B cell (primary cell): ENCODE data around the gene KCNT2. TPM values are rescaled to one million over a fixed set of nuclear protein-coding genes. Genes with fewer than 3 reads are reported as not detected.

Source experiments
- ATAC-seq: fragments of 200-7000 bp; cut with Tn5 transposase; one replicate; pipeline ENCODE4 v1.10.0; 2021; ENCODE audit warnings: low read depth, mild to moderate bottlenecking, moderate number of reproducible peaks, moderate library complexity
- CTCF ChIA-PET: fragments of 350-600 bp; sonication (Branson Sonifier 250); formaldehyde crosslinking; loops from one replicate; lab custom pipeline; 2021; ENCODE audit warnings: antibody characterized with exemption, inconsistent platforms; lab: Charles Lee
- POLR2A ChIA-PET: fragments of 350-600 bp; sonication (Branson Sonifier 250); formaldehyde crosslinking; loops from one replicate; lab custom pipeline; 2021; ENCODE audit warnings: antibody characterized with exemption; lab: Charles Lee
- DNase-seq: peaks from one replicate; pipeline ENCODE4 v3.0.0; 2013
- H2AFZ ChIP-seq: 2 replicates; pipeline ENCODE4 v1.6.1; 2012; ENCODE audit warnings: mild to moderate bottlenecking, low read depth, low read length; ENCODE audit not compliant: insufficient read depth, poor library complexity, severe bottlenecking
- H3K27ac ChIP-seq, 2 donors: 1 replicate in 1 of 2; 2 replicates in 1 of 2; pipeline ENCODE4 v1.5.1; 2012 to 2013; ENCODE audit warnings: low read length in 2 of 2, mild to moderate bottlenecking in 2 of 2, moderate library complexity in 1 of 2
- H3K27me3 ChIP-seq, 4 experiments: fragments of 200-600 bp in 1 of 4; sonication (generic) in 1 of 4; replicated peaks in 1 of 4; 1 replicate in 2 of 4; 2 replicates in 2 of 4; pipeline versions ENCODE4 v1.6.1 to v1.7.0; 2013 to 2016; ENCODE audit warnings: low read length in 3 of 4, mild to moderate bottlenecking in 2 of 4, mixed read lengths in 1 of 4, moderate library complexity in 1 of 4; ENCODE audit not compliant: insufficient read depth in 4 of 4, control insufficient read depth in 3 of 4; ENCODE audit errors: control extremely low read depth in 1 of 4
- H3K36me3 ChIP-seq, 2 experiments: replicated peaks in 1 of 2; 1 replicate in 1 of 2; 2 replicates in 1 of 2; pipeline versions ENCODE4 v1.6.1 to v1.7.1; 2013; ENCODE audit warnings: low read length in 1 of 2; ENCODE audit not compliant: insufficient read depth in 2 of 2, control insufficient read depth in 1 of 2; ENCODE audit errors: control extremely low read depth in 1 of 2, extremely low read depth in 1 of 2
- H3K4me1 ChIP-seq, 2 donors: fragments of 200-600 bp in 1 of 2; sonication (generic) in 1 of 2; 1 replicate in 1 of 2; 2 replicates in 1 of 2; pipeline versions ENCODE4 v1.5.1 to v1.6.1; 2013 to 2017; ENCODE audit warnings: low read length in 2 of 2; ENCODE audit not compliant: control insufficient read depth in 2 of 2, insufficient read depth in 2 of 2
- H3K4me2 ChIP-seq: replicated peaks from 2 replicates; pipeline ENCODE3; 2012; ENCODE audit warnings: mild to moderate bottlenecking, low read depth, low read length; ENCODE audit not compliant: poor library complexity, severe bottlenecking
- H3K4me3 ChIP-seq, 5 experiments: fragments of 200-600 bp in 1 of 5; sonication (generic) in 1 of 5; 1 replicate in 3 of 5; 2 replicates in 2 of 5; pipeline versions ENCODE4 v1.5.1 to v1.7.0; 2011 to 2016; ENCODE audit warnings: low read length in 4 of 5, mild to moderate bottlenecking in 4 of 5, low read depth in 2 of 5, control low read depth in 1 of 5, moderate library complexity in 1 of 5; ENCODE audit not compliant: insufficient read depth in 1 of 5; ENCODE audit errors: control extremely low read depth in 1 of 5, extremely low read depth in 1 of 5
- H3K79me2 ChIP-seq: fragments of 200-600 bp; sonication (generic); one replicate; pipeline ENCODE4 v1.6.0; 2016; ENCODE audit warnings: low read length; ENCODE audit not compliant: control insufficient read depth, insufficient read depth
- H3K9ac ChIP-seq: fragments of 200-600 bp; sonication (generic); 2 replicates; pipeline ENCODE4 v1.6.1; 2017; ENCODE audit warnings: mild to moderate bottlenecking, low read length, moderate library complexity
- H3K9me3 ChIP-seq, 3 donors: one replicate each; pipeline versions ENCODE4 v1.6.1 to v1.7.1; 2013; ENCODE audit warnings: low read length in 2 of 3; ENCODE audit not compliant: control insufficient read depth in 2 of 3, insufficient read depth in 1 of 3; ENCODE audit errors: control extremely low read depth in 1 of 3
- H4K20me1 ChIP-seq: 2 replicates; pipeline ENCODE4 v1.6.0; 2012; ENCODE audit warnings: mild to moderate bottlenecking, low read length; ENCODE audit not compliant: insufficient read depth, control insufficient read depth, poor library complexity, severe bottlenecking
- H3K27ac Mint-ChIP-seq: one replicate; pipeline ENCODE4 v1.8.0; 2021; ENCODE audit warnings: mixed read lengths
- H3K27me3 Mint-ChIP-seq: one replicate; pipeline ENCODE4 v1.8.0; 2021; ENCODE audit warnings: mixed read lengths
- H3K4me1 Mint-ChIP-seq: one replicate; pipeline ENCODE4 v1.8.0; 2021; ENCODE audit warnings: mixed read lengths
- H3K4me3 Mint-ChIP-seq: one replicate; pipeline ENCODE4 v1.8.0; 2021; ENCODE audit warnings: mixed read lengths
- H3K9me3 Mint-ChIP-seq: one replicate; pipeline ENCODE4 v1.8.0; 2022; ENCODE audit warnings: mixed read lengths; ENCODE audit not compliant: insufficient read depth
- CTCF ChIP-seq: fragments of 200-600 bp; IDR thresholded peaks from one replicate; pipeline ENCODE4 v1.8.0; 2022; ENCODE audit warnings: antibody characterized with exemption, mild to moderate bottlenecking
- EZH2 ChIP-seq: IDR thresholded peaks from 2 replicates; pipeline ENCODE4 v1.6.1; 2012; ENCODE audit warnings: borderline replicate concordance, low read depth, mild to moderate bottlenecking, moderate library complexity, low read length; ENCODE audit not compliant: insufficient read depth, poor library complexity, severe bottlenecking
- WGBS: methylation state at CpG from one replicate; pipeline ENCODE4 v1.1.5; 2013; ENCODE audit warnings: missing lambda C conversion rate; ENCODE audit not compliant: insufficient coverage; 5-methylcytosine and 5-hydroxymethylcytosine counted together
- intact Hi-C: fragments of 100-400 bp; cut with micrococcal nuclease; formaldehyde crosslinking; loops from one replicate; pipeline ENCODE4 v1.10.0; 2022
- polyA plus RNA-seq: library from polyadenylated mRNA; depleted of rRNA; stranded (reverse); fragments of >200 nt; gene quantifications from 2 replicates; pipeline ENCODE4 v1.2.3, GENCODE V29; 2012
- total RNA-seq, 2 donors: library from RNA; stranded (reverse); fragments of 120-200 nt in 1 of 2; gene quantifications; 1 replicate in 1 of 2; 2 replicates in 1 of 2; pipeline versions ENCODE4 v1.2.3 to v1.2.4, GENCODE V29; 2013 to 2022

Gene KCNT2
- total and polyA plus RNA-seq, 2 donors (not counting 1 experiment from before 2014, with no cell fraction given): not detected

- no peak for ATAC-seq
- CTCF ChIA-PET: no interaction called here
- H3K4me3 Mint-ChIP-seq: no peak overlapping the region
- no peaks in the 10 kb centered on the region for H3K27me3 Mint-ChIP-seq
- no peak overlapping the region for H3K9ac ChIP-seq
- H3K4me1 Mint-ChIP-seq: no peaks in the 10 kb centered on the region
- H3K27ac ChIP-seq: no peak overlapping the region
- TF ChIP-seq EZH2 (no peak), CTCF (no peak)
- H3K9me3 ChIP-seq: peaks cover 0 to 10% (median 3%) of the 10 kb centered on the region in 3 donors
- H3K36me3 ChIP-seq: no peaks in the 10 kb centered on the region
- intact Hi-C loops: no loop called here
- no peaks in the 10 kb centered on the region for H3K79me2 ChIP-seq
- no peak for DNase-seq
- H2AFZ ChIP-seq: no peak overlapping the region
- no peaks in the 10 kb centered on the region for H4K20me1 ChIP-seq
- no peaks in the 10 kb centered on the region for H3K9me3 Mint-ChIP-seq
- H3K27ac Mint-ChIP-seq: no peak overlapping the region
- peaks cover 0 to 7% (median 0%) of the 10 kb centered on the region in 4 experiments for H3K27me3 ChIP-seq
- H3K4me1 ChIP-seq: peaks cover 0 to 3% of the 10 kb centered on the region in 2 donors
- no peak overlapping the region for H3K4me3 ChIP-seq
- POLR2A ChIA-PET: no interaction called here
- no peak overlapping the region for H3K4me2 ChIP-seq
Observed at GRCh38 chr1:196260270-196260669, 348.0 kb downstream of the KCNT2 start.

GRCh38 chr1:196259316-196259715 lies 348.9 kb downstream of the KCNT2 start:
- Histone ChIP-seq H3K4me1 (peaks cover 0 to 3% of the 10 kb centered on the region in 2 donors), H3K9ac (no peak overlapping the region), H2AFZ (no peak overlapping the region), H3K4me3 (no peak overlapping the region), H3K36me3 (no peaks in the 10 kb centered on the region), H3K27me3 (peaks cover 0 to 9% (median 0%) of the 10 kb centered on the region in 4 experiments), H3K79me2 (no peaks in the 10 kb centered on the region), H3K27ac (no peak overlapping the region), H3K9me3 (peaks cover 0 to 10% (median 3%) of the 10 kb centered on the region in 3 donors), H4K20me1 (no peaks in the 10 kb centered on the region), H3K4me2 (no peak overlapping the region)
- ChIA-PET POLR2A (no interaction called here), CTCF (no interaction called here)
- Mint-ChIP-seq H3K4me3 (no peak overlapping the region), H3K27ac (no peak overlapping the region), H3K4me1 (no peaks in the 10 kb centered on the region), H3K27me3 (no peaks in the 10 kb centered on the region), H3K9me3 (no peaks in the 10 kb centered on the region)
- DNase-seq (no peak), ATAC-seq (no peak)
- no CpG with 5 or more reads among the region's 2 CpGs for WGBS
- intact Hi-C loops: no loop called here
- TF ChIP-seq EZH2: no peak
- TF ChIP-seq CTCF: no peak
